ENCODE measurements around the gene RSPH9.
A peak's percentile ranks its signal among the peaks of the same experiment; 100 is the strongest.
"Not testable (repeated sequence)": the region's sequence is repeated elsewhere in the genome, so short reads cannot be mapped to it uniquely, and the experiment has no call there.

The RSPH9 gene

DNA sequence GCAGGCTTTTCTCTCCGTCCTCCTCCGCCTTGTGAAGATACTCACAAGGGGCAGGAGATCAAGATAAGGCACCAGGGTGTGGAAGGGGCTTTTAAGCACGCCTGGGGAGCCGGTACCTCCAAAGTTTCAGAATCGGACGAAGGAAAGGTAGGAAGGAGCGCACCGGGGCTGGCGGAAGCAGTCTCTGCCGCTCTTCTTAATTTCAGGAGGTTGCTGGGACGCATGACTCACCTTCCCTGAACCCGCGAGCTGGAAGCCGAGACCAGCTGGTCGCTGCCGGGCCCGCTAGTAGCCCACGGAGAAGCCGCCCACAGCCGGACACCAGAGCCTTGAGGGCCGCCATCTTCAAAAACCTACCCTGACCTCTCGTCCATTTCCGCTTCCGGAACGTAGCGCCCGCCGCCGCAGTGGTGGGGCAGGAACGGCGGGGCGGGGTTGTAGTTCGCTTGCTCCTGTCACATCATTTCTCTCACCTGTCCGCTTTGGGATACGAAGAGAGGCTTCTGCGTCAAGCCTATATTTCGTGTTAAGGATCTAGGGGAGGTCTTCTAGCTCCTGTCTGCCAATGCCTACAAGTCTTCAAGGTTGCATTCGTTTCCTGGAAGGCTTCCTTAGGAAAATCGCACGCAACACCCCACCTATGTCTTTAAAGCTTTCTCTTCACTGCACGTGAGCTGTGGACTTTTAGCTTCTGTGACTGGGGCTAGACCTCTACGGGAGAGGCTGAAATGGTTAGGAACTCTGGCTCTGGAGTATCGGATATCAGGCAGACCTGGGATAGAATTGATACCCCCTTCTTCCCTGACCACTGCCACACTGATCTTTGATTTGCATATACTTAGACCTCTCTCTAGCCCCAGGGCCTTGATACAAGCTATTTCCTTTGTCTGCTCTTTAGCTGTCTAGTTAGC lies 42.9 kb downstream of the RSPH9 start, which contains the start of gene MRPS18A:
Gene MRPS18A (minus strand): TSS at position 355 of the 911 bp plus-strand sequence. CDS start 12 bp downstream, at position 343.
- peak; percentile 67 for DNase-seq

DNA sequence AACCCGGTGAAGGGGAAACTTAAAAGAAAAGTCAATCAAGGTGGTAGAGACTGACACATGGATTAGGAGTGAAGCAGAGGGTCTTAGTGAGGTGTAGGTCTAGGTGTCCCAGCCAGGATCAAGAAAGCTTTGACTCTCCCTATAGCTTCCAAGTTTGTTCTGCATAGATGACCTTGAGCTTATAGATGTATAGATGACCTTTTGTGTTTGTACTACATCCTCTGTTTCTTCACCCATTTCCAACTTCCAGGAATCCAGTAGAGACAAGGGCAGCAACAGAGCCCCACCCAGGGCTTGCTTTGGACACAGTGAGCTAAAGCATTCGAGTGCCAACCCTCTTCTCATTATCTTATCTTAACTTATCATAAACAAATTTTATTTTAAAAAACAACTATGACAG lies 44.6 kb downstream of the RSPH9 start:
- DNase-seq: no peak

DNA sequence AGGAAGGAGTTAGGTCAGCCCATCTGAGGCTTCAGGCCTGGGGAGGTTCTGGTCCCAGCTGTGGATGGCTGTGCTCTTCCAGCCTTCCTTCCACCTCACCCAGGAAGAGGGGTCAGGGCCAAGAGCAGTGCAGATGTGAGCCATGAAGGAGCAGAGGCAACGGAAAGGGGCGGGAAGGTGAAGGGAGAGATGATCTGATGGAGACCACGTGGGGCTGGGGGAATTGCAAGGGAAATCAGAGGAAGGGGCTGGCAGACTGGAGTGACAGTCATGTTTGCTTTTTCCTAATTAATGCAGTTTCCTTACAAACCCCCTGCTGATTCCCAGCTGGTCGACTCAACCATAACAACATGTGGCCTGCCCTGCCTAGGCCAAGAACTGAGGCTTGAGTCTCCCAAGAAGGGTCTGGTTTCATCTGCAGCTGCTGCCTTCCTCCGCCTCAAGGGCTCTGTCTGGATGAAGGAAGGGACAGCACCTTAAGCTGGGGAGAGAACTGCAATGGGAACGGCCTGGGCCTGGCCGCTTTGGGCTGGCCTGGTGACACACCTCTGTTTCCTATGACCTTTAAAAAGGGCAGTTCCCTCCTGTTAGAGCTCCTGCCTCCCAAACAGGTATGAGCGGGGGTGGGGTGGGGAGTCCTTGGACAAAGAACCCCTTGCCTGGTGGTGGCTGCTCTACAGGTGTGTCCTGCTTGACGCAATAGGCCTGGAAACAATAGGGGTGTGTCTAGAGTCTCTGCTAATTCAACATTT lies 50.6 kb downstream of the RSPH9 start:
- no peak for DNase-seq

DNA sequence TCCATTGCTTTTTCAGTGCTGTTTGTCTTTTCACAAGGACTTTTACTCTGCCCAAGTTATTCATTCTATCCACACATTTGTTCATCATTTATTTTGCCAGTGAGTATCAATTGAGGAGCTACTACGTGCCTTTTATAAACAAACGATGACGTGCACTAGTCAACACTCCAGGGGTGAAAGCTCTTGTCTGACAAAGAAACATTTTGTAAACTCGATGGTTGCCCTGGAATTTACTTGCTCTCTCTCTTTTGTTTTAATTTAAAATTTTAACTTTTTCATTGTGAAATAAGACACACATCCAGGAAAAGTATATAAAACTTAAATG lies 51.1 kb downstream of the RSPH9 start:
- DNase-seq: no peak

DNA sequence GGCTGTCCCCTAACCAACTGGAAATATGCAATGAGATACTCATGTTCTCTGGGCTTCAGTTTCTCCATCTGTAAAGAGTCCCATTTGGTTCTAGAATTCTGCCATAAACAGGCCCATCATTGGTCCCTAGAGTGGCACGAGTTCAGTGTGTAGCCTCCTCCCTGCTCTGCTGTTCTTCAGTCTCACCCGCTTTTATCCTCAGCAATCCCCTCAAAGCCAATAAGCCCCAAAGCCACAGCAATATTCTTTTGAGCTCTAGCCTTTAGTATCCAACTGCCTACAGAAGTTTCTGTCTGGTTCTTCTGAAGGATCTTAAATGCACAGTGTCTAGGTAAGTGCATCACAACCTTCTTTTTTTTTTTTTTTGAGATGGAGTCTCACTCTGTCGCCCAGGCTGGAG lies 52.6 kb downstream of the RSPH9 start:
- DNase-seq: no peak

DNA sequence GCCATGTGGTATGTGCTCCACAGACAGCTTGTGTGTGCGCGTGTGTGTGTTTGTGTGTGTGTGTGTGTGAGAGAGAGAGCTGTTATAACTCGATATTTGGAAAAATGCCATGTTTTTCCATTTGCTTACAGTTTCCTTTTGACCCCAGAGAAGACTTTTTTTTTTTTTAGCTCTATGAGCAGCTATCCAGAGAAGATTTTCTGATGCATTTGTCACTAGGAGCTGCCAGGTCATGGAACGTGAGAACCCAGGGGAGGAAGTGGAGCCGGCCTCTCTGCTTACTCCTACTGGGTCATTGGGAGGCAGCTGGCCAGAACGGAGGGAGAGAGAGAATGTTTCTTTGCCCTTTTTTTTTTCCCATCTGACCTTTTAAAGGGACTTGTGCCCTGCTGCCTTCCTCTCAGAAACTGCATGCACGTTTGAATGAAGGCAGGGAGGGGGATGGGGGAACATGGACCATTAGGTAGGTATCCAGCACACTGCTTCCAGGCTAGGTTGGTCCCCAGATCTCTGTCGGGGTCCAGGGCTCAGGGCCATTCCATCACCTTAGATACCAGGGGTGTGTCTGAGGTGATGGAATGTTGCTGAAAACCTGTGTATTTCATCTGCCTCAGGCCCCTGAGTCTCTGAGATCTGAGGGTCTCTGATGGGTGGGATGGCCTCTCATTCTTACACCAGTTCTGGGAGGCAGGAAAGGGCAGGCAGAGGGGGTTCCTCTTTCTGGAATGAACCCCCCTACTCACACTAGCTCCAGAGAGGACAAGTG lies 53.9 kb downstream of the RSPH9 start:
- peak; percentile 67 for DNase-seq

DNA sequence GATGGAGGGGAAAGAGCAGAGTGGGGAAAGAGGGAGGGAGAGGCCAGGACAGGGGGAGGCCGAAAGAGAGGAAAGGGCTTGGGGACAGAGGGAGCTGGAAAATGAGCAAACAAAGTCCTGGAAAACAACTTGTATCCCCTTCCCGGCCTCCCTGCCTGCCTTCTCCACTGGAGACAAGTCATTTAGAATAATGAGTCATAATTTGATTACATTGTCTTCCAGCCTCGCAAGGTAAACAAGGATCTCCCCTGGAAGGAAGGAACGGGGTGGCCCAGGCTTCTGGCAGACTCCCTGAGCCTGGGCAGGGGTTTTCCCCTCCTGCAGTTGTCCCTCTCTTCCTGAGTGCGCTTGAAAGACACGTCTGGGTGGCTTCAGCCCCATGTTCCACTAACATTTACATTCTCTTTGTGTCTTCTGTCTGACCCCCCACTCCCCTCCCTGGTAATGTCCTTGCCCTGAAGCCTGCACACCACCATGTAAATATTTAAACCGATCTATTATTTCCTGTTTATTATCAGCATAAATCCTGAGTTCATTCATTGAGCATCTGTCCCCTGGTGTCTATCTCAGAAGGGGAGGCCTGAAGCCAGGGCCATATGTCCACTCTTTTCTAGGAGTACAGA lies 54.8 kb downstream of the RSPH9 start:
- peak; percentile 6 for DNase-seq

DNA sequence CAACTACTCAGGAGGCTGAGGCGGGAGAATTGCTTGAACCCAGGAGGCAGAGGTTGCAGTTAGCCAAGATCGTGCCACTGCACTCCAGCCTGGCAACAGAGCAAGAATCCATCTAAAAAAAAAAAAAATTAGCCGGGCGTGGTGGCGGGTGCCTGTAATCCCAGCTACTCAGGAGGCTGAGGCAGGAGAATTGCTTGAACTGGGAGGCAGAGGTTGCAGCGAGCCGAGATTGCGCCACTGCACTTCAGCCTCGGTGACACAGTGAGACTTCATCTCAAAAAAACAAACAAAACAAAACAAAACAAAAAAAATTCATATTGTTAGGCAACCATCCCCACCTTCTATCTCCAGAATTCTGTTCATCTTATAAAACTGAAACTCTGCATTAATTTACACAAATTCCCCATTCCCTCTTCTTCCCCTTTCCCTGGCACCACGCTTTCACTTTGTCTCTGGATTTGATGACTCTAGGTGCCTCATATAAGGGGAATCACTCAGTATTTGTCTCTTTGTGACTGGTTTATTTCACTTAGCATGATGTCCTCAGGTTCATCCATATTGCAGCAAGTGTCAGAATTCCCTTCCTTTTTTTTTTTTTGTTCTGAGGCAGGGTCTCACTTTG lies 56.2 kb downstream of the RSPH9 start:
- DNase-seq: not testable (repeated sequence)

DNA sequence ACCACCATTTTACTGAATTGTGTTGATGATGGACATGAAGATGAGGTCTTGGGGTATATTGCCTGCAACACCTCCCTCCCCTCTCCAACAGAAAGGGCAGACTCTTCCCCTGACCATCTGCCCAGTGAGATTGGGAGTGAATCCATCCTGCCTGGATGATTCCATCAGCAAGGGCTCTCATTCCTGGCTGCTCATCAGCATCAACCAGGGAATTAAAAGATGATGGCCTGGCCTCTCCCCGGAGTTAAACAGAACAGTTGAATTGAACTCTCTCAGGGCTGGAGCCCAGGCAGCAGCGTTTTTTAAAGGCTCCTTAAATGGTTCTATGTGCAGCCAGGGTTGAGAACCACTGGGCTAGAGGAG lies 57.3 kb downstream of the RSPH9 start:
- DNase-seq: no peak

DNA sequence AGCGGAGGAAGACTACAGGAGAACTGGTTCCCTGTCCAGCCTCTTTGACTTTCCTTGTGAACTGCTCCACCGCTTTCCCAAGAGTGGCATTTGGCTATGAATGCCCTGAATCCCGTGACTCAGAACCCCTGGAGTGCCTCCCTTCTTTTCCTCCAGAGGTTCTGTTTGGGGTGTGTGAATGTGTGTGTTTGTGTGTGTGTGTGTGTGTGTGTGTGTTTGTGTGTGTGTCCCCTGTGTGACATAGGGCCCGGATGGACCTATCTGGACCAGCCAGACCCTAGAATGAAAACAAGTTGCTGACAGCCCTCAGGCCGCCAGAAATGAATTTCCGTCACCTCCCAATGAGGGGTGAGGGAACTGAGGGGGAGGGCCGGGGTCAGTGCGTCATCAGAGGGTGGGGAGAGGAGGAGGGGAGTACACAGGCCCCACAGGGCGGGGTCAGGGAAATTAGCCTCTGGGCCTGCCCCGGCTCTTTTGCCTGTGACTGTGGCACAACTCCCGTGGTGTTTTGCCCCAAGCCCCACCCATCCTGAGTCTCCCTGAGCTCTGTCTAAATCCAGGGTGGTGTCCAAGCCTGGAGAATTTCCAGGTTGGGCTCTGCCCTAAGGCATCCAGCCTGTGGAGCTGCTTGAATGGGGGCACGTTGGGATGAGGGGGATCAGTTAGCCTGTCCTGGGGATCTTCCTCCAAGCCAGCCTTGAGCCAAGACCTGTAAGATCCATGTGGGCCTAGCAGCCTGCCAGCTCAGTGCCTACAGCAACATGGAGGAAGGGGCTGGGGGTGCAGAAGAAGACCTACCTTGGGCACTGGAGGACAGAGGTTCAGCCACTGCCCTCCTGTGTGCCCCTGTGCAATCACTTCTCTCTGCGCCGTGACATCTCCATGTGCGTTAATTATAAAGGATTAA lies 58.0 kb downstream of the RSPH9 start:
- DNase-seq: peak; percentile 99

DNA sequence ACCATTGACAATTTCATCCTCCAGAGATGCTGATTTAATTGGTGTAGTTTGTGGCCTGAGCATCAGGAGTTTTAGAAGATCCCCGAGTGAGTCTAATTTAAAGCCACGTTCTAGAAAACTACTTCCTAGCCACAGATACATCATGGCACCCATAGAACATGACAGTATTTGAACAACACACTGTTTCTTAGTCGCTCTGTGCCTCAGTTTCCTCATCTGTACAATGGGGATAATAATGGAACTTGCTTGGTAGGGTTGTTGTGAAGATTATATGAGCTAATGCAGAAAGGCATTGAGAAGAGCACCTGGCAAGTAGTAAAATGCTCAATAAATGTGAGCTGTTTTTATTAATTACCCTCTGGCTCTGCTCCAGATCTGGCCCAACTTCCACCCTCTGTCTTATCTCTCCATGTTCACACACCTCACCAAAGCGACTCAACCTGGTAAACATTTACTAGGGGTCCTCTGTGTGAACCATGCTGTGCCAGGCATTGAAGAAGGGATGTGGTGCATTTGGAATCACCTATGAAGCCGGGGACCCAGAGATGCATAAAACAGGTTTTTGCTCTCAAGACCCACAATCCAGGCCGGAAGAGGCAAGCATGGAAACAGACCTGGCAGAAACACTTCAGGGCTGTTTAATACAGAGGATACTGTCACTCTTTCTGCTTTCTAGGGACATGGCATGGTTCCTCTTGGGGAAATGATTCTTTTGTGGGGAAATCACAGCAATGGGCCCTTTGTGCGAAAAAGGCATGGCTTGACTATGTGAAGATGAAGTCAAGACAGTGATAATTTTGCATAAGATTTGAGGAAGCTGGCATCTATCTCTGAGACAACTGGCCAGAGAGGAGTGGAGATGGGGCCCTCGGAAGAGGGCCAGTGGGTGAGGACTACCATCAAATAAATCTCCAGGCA lies 58.9 kb downstream of the RSPH9 start:
- no peak for DNase-seq

DNA sequence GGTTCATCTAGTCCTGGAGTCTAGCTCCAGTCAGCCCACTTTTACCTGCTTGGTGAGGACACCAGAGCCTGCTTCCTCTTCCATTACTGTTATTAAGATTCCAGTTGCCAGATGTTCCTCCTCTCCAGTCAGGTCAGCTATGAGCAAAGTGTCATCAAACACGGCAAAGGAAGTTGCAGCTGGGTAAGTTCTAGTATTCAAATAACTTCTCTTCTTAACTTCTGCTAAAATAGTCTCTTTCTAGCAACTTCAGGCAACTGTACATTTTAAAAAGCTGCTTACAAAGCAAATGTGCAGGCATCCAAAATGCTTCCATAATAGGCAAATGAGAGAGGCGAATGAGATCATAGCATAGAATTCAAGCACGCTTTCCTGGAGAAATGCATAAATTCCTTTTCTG lies 61.2 kb downstream of the RSPH9 start:
- peak; percentile 37 for DNase-seq

DNA sequence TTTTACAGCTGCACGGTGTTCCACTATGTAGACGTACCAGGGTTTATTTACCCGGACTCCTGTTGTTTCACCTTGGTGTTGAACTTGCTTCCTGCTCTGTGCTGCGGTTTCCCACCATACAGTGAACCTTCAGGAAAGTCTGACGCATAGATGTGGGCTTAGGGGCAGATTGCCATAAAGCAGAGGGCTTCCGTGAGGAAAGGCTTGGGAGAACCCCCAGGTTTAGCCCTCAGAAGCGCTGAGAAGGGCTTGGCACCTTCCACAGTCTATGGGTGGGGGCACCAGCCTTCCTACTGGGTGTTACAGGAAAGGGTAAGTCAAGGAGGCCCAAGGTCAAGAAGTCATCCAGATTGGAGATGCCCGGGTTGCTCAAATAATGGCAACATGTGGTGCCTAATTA lies 62.0 kb downstream of the RSPH9 start:
- no peak for DNase-seq

DNA sequence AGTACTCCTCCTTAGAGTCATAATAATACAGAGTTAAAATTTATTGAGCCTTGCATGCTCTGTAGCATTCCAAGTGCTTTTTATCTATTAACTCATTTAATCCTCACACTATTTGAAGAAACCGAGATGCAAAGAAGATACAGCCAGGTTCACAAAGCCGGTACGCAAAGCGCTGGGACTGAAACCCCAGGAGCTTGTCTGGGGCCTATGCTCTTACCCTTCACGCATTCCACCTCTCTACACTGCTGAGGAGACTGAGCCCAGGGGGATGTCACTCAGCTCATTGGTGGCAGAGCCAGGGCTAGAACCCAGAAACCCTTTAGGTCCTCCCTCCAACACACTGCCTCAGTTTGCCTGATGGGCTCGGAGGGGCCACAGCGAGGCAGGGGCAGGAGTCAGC lies 62.4 kb downstream of the RSPH9 start:
- no peak for DNase-seq

DNA sequence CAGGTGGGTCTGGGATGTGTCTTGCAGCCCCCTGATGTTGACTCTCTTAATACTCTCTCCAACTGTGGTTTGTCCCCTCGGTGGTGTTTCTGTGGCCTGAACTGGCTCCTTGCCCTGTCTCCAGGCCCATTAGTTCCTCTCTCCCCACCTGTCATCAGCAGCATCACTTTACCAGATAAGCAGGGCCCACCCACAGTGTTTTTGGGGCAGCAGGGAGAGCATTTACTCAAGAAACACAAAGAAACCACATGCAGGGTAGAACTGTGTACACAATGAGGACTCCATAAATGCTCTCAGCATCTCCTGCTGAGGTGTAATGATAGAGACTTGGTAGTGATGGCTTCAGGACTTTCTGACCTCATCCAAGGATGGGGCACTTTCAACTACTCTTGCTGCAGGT lies 62.9 kb downstream of the RSPH9 start:
- no peak for DNase-seq

DNA sequence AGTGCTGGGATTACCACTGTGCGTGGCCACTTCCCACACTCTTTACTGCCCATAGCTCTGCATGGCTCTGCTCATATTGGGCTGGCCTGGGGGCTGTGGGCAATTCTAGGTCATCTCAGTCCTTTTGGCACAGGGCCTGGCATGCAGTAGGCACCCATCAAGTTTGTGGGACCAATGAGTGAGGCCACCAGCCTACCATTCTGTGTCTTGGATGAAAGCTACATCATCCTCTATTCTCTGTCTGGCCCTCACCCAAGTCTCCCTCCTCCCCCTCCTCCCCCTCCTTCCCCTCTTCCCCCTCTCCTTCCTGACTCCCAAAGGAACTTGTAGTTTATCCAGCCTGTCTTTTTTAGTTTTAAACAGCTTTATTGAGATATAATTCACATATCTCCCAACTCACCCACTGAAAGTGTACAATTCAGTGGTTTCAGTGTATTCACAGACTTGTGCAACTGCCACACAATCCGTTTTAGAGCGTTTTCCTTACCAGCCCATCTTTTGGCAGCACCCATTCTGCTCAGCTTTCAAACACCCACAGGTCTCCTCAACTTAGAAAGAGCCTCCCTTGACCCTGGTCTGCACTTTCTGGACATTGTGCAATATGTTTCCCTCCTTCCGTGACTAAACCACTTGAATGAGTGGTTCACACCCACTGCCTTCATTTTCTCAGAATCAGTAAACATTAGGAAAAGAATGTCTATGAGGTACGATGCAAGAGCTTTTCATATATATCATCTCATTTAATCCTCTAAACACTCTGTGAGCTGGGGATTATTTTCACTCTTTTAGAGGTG lies 64.2 kb downstream of the RSPH9 start:
- DNase-seq: peak; percentile 50

DNA sequence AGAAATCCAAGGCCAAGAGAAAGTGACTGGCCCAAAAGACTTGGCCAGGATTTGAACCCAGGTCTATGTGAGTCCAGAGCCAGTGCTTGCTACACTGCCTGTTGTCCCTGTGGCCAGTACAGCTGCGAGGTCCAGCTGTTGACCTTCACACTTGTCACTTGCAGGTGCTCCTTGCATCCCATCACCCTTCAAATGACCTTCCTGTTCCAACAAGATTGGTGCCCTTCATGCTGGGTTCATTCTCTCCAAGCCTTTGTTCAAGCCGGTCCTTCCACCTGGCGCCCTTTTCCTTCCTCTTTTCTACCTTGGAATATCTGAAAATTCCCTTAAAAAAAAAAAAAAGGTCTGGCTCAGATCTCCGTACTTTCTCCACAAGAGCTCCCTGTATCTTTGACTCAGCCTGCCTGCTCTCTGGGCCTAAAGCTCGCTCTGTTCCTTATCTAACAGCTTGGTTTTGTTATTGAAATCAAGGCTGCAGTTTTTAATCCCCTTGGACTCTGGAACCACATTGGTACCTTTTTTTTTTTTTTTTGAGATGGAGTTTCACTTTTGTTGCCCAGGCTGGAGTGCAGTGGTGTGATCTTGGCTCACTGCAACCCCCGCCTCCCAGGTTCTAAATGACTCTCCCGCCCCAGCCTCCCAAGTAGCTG lies 64.9 kb downstream of the RSPH9 start:
- no peak for DNase-seq

DNA sequence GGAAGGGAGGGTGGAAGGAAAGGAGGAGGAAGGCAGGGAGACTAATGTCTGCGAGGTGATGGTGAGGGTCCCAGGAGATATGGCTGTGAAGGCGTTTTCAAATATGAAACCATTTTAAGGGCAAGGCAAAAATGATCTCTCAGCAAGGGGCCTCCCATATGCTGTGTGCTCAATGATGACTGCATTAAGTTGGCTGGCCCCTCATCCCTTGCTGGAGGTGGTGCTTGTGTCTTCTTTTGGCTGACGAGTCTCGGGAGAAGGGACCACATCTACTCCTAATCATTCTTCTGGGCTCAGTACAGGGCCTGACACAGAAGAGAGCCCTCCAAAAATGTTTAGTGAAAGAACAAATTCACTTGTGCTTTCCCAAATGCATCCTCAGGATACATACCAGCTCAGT lies 65.7 kb downstream of the RSPH9 start:
- DNase-seq: no peak

DNA sequence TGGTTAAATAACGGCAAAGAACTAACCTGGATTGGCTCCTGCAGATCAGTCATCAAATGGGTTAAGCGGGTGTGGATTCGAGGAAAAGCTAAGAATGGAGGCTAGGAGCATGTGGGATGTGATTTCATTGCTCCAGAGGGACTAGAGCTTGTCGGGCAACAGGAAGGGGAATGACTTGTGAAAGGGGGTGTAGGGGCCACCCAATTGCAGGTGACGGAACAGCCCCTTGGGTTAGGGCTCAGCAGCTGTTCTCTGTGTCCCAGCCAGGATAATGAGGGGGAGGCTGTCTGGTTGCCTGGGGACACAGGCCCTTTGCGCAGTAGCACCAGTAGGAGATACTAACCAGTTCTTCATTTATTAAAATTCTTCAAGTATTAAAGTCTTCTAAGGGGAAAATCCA lies 67.7 kb downstream of the RSPH9 start:
- DNase-seq: no peak
